ENCODE data around the gene MPP2. TPM values are rescaled to one million over a fixed set of nuclear protein-coding genes. Genes with fewer than 3 reads are reported as not detected.
"Not testable (repeated sequence)": the region's sequence is repeated elsewhere in the genome, so short reads cannot be mapped to it uniquely, and the experiment has no call there.

MPP2 gene, protein sequence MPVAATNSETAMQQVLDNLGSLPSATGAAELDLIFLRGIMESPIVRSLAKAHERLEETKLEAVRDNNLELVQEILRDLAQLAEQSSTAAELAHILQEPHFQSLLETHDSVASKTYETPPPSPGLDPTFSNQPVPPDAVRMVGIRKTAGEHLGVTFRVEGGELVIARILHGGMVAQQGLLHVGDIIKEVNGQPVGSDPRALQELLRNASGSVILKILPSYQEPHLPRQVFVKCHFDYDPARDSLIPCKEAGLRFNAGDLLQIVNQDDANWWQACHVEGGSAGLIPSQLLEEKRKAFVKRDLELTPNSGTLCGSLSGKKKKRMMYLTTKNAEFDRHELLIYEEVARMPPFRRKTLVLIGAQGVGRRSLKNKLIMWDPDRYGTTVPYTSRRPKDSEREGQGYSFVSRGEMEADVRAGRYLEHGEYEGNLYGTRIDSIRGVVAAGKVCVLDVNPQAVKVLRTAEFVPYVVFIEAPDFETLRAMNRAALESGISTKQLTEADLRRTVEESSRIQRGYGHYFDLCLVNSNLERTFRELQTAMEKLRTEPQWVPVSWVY
- polyA plus RNA-seq (ENCODE audit: insufficient read length): 2.6 TPM

DNA sequence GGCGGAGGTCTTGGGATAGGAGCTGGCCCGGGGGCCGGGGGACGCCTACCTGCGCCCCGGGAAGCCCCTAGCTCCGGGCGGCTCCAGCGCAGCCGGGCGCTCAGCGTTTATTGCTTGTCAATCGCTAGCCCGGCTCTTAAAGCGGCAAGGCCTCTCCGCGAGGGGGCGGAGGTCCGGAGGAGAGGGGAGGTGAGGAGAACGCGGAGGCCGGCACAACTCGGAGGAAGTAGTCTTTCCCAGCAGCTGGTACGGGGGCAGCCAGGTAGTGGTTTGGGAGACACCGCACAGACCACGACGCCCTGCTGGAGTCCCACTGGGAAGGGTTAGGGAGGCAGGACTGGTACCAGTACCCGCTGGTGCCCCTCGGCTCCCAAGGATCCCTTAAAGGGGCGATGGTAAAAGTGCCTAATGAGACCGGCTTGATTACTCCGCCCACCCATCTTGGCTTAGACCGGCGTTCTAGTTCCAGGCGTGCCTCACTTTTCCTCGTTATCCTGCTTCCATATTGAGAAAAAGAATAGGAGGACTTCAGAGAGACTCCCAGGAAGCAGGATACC lies at the start of gene MPP2:
Gene MPP2, minus strand, starts transcription at position 112 of the 557 bp plus-strand sequence. CDS start 3,076 bp downstream, outside the sequence.
- peak; percentile 49 for DNase-seq (ENCODE audit: low read depth)

DNA sequence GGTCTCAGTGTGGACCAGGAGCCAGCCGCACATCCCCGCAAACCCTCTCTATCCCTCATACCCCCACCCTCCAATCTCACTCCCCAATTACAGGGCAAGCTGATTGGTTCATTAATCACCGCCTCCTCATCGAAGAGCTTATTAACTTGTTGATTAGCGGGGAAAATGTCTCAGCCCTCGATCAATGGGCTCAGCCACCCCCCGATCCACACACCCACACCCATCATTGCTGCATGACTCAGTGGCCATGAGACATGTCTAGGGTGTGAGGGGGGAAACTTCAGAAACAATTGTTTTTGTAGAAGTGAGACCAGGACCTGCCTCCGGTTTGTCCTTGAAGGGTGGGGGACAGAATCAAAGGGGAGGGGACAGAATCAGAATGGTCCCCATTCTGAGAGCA lies 48.9 kb upstream of the MPP2 start:
- DNase-seq (ENCODE audit: low read depth): no peak

DNA sequence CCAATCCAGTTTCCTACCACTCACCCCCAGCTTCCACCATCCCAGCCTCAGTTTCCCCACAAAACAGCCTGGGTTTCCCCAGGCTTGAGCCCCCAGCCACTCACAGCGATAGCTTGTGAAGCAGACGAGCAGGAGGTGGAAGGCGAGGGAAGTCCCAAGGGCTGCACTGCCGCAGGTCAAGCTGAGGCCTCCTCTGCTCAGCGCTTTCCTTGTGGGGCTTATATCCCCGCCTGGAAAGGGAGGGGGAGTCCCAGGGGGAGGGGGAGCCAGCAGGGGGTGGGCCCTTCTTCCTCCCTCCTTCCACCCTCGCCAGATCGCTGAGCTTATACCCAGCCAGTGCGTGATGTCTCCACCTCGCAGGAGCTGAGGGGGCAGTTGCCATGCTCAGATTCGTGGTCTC lies 46.4 kb upstream of the MPP2 start, which contains the start of gene PYY:
Gene PYY, minus strand, starts transcription at position 195 of the 400 bp plus-strand sequence. CDS start 457 bp downstream, outside the sequence.
- DNase-seq (ENCODE audit: low read depth): no peak

DNA sequence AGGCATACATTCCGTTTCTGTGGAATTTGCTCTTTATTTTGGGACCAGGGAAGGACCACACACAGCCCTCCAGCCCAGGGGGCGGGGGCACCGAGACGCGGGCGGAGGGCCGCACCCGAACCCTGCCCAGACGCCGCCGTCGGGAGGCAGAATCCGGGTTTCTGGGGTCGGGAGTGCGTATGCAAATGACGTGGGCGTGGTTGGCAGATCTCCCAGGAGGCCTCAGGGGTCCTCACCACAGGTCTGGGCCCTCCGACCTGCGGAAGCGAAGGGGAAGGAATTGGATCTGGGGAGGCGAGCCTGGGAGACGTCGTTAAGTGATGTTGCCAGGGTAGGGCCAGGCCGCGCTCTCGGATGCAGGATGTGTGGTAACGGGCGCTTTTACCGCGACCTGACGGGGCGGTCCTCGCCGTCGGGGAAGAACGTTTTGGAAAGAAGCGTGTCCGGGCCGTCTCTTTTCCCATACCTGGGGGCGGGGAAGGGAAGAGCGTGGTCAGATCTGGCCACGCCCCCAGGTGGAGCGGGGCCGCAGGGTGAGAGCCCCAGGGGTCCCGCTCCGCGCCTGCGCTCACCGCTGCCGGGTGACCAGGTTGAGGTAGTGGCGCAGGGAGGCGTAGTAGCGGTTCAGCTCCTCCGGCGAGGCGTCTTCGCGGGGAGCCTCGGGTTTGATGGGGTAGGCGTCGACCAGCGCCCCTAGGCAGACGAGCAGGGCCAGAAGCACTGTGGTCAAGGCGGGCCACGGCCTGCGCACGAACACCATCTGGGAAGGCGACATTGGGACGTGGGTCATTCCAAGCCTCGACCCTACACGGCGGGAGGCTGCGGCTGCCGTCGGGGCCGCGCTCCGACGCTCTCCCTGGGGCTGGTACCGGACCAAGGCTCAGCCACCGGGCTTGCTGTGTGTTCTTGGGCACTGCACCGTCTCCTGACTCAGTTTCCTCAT lies 45.7 kb upstream of the MPP2 start:
- DNase-seq (ENCODE audit: low read depth): no peak

DNA sequence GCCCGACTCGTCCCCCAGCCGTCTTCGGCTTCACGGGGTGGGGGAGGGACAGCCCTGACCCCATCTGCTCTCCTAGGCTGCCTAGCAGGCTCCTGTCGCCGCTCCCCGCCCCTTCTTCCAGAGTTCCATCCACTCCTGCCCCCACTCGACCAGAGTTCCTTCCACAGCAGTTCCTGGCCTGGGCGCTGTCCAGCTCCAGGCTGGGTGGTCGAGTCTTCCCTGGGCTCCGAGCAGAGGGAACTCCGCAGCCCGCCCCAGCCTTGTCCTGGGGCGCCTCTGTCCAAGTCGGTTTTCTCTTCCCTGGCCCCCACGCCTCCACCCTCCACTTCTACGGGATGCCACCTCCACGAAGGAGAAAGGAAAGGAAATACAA lies 45.0 kb upstream of the MPP2 start:
- no peak for DNase-seq (ENCODE audit: low read depth)

DNA sequence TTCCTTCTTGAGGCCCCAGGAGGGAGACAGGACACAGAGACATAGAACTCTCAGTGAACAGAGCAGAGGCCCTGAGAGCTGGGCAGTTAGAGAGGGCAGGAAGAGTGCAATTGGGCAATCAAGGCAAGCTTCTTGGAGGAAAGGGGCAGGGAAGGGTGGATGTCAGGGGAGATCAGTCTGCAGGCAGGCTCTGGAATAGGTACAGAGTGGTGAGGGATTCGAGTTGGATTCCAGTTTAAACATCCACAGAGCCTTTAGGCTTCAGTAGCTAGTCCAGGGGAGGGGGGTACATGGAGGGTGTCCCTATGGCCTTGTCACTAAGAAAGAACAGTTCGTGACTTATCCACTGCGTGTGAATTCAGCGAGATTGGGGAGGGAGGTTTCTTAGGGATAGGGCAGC lies 44.4 kb upstream of the MPP2 start:
- DNase-seq (ENCODE audit: low read depth): no peak

DNA sequence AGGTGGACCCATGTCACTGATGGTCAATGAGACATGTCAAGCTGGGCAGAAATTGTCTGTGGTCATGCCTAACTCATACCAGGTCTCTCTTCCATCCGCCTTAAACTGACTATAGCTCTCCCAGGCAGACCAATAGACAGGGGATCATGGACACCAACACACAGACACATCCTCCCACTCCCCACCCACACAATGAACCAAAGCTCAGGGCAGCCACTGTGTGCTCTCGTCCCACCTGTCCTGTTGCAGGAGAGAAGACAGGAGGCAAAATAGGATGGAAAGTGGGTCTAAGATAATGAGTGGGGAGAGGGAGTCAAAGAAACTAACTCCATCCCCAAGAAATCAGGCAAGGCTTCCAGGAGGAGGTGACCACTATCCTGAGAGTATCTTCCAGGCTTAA lies 43.2 kb upstream of the MPP2 start:
- no peak for DNase-seq (ENCODE audit: low read depth)

DNA sequence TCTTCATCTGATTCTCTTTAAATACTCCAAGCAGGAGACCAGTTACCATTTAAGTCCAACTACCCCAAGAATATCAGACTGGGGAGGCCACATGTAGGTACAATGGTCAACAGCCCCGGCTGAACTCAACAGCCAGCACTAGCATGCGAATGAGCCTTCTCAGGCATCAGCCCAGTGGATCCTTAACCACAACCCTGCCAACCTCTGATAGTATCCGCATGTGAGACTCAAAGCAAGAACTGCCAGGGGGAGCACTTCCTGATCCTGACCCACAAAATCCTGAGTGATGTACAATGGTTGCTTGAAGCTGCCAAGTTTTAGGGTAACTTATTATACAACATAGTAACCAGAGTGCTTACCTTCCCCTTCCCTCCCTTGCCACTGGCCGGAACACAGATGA lies 42.4 kb upstream of the MPP2 start:
- DNase-seq (ENCODE audit: low read depth): no peak

DNA sequence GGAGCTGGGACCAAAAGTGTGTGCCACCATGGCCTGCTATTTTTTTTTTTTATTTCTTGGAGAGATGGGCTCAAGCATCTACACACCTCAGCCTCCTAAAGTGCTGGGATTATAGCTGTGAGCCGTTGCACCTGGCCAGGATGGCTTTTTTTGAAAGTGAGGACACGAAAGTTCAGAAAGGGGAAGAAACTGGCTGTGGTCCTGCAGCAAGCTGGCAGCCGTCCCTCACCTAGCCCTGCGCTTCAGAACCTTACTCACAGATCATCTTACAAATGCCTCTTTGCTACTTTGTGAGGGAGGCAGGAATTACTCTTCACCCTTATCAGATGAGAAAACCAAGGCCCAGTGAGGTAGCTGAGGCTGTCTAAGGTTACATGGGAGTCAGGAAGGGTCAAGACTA lies 39.4 kb upstream of the MPP2 start:
- DNase-seq (ENCODE audit: low read depth): no peak

DNA sequence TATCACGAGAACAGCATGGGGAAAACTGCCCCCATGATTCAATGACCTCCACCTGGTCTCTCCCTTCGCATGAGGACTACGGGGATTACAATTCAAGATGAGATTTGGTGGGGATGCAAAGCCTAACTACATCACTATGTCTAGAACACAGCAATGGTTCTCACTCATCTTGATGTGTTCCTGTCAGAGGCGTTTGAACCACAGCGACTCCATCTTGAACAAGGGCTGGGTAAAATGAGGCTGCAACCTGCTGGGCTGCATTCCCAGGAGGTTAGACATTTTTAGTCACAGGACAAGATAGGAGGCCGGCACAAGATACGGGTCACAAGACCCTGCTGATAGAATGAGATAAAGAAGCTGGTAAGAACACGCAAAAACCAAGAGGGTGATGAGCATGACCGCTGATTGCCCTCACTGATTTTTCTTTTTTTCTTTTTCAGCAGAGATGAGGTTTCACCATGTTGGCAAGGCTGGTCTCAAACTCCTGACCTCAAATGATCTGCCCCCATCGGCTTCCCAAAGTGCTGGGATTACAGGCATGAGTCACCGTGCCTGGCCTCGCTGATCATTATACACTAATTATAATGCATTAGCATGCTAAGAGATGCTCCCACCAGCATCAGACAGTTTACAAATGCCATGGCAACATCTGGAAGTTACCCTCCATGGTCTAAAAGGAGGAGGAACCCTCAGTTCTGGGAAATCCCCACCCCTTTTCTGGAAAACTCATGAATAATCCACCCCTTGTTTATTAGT lies 37.9 kb upstream of the MPP2 start:
- DNase-seq (ENCODE audit: low read depth): no peak

DNA sequence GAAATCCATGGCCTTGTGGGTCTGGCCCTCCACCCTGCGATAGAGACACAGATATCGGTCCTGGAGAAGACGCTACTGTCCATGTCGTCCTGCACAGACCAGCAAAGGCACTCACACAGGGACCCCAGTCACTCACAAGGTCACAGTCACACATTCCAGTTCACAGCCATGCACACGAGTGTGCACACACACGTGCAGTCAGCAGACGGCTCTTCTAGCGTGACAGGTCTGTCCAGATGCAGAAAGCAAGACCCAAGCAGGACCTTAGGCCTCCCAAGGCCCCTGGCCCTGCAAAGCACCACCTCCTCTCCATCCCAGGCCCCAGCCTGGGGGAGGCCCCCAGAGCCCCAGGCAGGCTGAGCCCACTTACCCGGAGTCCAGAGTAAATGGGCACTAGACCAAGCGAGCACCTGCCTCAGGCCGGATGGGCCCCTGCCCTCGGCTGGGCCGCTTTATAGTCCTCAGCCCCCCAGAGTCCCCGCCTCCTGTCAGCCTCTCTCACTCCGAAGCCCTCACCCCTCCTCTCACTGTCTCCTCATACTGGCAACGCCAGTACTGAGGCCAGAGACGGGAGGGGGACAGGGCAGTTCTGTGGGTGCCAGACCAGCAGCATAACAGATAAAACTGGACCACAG lies 34.8 kb upstream of the MPP2 start, which contains the start of gene PPY:
Gene PPY, minus strand, starts transcription at position 426 of the 635 bp plus-strand sequence. CDS start 822 bp downstream, outside the sequence.
- no peak for DNase-seq (ENCODE audit: low read depth)

DNA sequence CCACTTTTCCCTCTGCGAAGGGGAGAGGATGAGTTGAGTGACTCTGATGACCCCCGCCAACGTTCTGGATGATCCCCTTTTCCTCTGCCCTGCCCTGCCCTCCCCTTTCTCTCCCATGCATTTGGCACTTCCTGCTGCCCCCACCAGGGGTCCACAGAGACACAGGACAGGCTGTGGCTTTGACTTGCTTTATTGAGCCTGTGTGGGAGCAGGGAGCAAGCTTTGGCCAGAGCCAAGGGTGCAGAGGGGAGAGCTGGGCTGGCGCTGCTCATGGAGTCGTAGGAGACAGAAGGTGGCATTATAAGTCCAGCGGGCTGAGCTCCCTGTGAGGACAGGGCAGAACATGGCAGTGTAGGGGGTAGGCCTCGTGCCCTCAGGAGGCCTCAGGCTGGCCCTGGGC lies 33.3 kb upstream of the MPP2 start:
- no peak for DNase-seq (ENCODE audit: low read depth)

DNA sequence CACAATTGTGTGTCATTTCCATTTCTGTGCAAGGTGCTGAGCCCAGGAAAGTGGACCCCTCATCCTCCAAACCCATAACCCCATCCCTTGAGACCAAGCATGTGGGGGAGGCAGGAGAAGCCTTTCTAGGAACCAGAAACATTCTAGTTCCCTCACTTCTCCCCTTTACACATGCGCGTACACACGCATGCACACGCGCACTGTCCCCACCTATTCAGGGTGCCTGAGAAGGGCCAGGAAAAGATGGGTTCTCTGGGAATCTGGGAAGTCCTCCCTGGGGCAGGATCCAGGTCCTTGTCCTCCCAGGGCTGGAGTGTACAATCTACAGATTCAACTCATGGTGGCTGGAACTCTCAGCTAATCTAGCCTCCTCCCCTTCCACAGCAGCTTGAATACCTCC lies 32.5 kb upstream of the MPP2 start:
- no peak for DNase-seq (ENCODE audit: low read depth)

DNA sequence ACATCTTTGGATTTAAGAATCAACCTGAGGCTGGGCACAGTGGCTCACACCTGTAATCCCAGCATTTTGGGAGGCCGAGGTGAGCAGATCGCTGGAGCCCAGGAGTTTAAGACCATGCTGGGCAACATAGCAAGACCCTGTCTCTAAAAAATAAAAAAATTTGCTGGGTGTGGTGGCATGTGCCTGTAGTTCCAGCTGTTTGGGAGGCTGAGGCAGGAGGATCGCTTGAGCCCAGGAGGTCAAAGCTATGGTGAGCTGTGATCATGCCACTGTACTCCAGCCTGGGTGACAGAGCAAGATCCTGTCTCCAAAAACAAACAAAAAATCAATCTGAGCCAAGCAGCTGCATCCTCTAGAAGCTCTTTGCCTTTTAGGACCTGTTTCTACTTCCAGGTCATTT lies 32.1 kb upstream of the MPP2 start:
- not testable (repeated sequence) for DNase-seq (ENCODE audit: low read depth)

DNA sequence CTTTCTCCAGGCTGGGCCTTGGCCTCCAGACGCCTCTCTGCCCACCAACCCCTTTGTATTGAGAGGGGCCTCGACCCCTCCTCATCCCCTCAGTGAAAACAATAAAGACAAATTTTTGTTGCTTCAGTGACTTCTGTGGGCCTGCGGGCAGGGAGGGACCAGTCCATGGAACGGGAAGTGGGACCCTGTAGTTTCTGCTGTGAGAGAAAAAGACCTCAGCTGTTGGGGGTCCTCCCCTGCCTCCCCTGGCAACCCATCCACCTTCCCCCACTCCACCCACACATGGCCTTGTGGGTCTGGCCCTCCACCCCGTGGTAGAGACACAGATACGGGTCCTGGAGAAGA lies 31.5 kb upstream of the MPP2 start:
- DNase-seq (ENCODE audit: low read depth): no peak

DNA sequence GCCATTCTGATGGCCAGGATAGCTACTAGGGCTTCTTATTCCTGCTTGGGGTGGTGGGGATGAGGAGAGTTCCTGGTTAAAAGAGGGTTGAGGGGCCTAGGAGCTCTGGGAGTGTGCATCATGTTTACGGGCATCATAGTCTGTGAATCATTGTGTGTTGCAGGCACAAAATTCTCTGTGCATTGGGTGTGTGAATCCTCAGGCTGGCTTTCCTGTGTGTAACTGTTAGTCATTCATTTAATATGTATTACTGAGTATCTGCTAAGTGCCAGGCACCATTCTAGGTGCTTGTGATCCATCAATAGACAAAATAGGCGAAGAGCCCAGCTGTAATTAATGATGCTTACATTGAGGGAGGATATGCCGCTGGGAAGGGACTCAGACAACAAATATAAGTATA lies 29.1 kb upstream of the MPP2 start:
- no peak for DNase-seq (ENCODE audit: low read depth)

DNA sequence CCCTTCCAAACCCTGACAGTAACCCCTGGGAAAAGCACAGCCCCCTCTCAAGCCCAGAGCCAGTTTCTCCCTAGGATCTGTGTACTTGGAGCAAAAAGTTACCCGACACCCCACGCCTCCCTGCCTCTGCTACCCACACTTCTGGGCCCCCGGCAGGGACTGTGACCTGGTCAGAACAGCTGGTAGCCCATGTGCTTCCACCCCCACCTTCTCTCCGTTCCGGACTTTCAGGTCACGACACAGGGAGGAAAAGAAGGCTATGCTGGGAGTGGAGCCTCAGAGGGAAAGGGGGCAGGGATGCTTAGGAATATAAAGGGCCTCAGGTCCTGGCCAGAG lies 28.6 kb upstream of the MPP2 start:
- DNase-seq (ENCODE audit: low read depth): no peak

DNA sequence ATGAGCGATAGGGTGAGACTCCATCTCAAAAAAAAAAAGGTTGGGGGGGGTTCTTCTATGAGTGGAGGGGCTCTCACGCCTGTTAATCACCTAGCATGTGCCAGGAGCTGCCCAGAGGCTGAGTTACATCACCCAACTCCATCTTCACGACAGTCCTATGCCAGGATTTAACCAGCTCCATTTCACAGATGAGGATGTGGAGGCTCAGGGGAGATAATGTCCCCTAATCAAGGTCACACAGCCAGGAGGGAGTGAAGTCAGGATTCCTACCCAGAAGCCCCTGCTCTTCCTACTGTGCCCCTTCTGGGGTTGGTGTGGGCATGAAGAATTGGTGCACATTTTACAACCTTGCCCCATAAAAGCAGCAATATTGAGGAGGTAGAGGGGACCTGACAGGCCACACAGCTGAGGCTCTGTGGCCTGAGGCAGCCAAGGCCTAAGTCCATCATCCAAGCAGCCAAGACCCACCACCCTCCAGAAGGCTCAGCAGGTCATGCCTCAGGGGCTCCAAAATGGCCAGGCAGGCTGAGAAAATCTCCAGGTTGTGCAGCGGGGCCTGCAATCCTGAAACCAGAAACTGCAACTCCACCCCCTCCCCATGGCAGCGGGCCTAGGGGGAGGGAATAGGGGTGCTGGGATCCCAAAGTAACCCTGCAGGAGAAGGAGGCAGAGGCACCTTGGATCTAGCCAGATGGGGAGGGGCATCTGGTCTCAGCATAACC lies 28.0 kb upstream of the MPP2 start:
- DNase-seq (ENCODE audit: low read depth): no peak

DNA sequence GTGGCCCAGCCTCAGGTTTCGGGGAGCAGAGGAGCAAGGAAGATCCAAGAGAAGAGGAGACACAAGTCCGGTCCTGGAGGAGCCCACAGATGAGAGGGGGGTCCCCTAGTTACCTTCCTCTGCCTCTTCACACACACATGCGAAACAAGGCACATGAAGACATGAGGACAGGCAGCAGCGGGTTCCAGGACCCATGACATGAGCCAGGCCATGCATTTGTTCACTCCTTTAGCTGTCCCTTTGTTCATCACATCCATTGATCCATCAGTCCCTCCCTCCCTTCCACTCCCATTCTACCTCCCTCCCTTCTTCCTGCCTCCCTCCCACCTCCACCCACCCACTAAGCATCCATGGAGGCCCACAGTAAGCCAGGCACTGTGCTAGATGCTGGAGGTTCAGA lies 25.6 kb upstream of the MPP2 start:
- DNase-seq (ENCODE audit: low read depth): no peak

DNA sequence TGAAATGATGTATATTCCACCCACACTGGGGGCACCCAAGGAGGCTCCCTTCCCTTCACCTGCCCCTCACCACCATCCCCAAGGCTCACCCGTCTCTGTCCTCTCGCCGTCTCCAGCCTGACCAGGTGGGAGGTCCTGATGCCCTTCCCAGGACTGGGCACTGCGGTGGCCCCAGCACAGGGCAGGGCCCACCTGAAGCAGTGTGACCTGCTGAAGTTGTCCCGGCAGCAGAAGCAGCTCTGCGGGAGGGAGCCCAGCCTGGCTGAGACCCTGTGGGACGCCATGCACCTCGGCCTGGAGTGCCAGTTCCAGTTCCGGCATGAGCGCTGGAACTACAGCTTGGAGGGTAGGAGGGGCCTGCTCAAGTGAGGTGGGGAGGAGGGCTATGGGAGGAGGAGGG lies 25.0 kb upstream of the MPP2 start:
- no peak for DNase-seq (ENCODE audit: low read depth)
